GM20000 (cell line): Measurements from ENCODE around the gene PBX1.

Source experiments
- DNase-seq: peaks from one replicate; pipeline ENCODE4 v3.0.0; 2012; ENCODE audit warnings: low spot score
- CTCF ChIP-seq: IDR thresholded peaks from 2 replicates; pipeline ENCODE4 v1.5.1; 2012; ENCODE audit warnings: mild to moderate bottlenecking, control low read depth; ENCODE audit errors: extremely low read depth, missing control alignments

The PBX1 gene

GRCh38 chr1:164636757-164637156 lies 77.8 kb downstream of the PBX1 start:
- no peak for TF ChIP-seq CTCF
- DNase-seq, result no peak

GRCh38 chr1:164637461-164638375 lies 78.7 kb downstream of the PBX1 start:
- TF ChIP-seq CTCF, result no peak
- no peak for DNase-seq

GRCh38 chr1:164638492-164639202 lies 79.7 kb downstream of the PBX1 start:
- TF ChIP-seq CTCF, result no peak

GRCh38 chr1:164640686-164641352 lies 81.8 kb downstream of the PBX1 start:
- DNase-seq, result no peak
- no peak for TF ChIP-seq CTCF

More at GRCh38 chr1:164638492-164639202, 79.7 kb downstream of the PBX1 start:
- no peak for DNase-seq

- DNase-seq, result no peak
- TF ChIP-seq CTCF, result no peak
Observed at GRCh38 chr1:164641353-164641730, 82.4 kb downstream of the PBX1 start.

GRCh38 chr1:164643018-164643417 lies 84.0 kb downstream of the PBX1 start:
- no peak for DNase-seq
- TF ChIP-seq CTCF, result no peak

GRCh38 chr1:164644268-164644667 lies 85.3 kb downstream of the PBX1 start:
- DNase-seq, result no peak
- TF ChIP-seq CTCF, result no peak
